ENCODE results near the gene OR10A3. TPM values are rescaled to one million over a fixed set of nuclear protein-coding genes. Genes with fewer than 3 reads are reported as not detected.

The OR10A3 gene
- total RNA-seq, 1 donor from 2014 or later: not detected

- TF ChIP-seq EZH2 (IDR thresholded peaks at IDR 0.05; ENCODE audit: insufficient read depth, low read length): no peak
- TF ChIP-seq, protein P1, sequence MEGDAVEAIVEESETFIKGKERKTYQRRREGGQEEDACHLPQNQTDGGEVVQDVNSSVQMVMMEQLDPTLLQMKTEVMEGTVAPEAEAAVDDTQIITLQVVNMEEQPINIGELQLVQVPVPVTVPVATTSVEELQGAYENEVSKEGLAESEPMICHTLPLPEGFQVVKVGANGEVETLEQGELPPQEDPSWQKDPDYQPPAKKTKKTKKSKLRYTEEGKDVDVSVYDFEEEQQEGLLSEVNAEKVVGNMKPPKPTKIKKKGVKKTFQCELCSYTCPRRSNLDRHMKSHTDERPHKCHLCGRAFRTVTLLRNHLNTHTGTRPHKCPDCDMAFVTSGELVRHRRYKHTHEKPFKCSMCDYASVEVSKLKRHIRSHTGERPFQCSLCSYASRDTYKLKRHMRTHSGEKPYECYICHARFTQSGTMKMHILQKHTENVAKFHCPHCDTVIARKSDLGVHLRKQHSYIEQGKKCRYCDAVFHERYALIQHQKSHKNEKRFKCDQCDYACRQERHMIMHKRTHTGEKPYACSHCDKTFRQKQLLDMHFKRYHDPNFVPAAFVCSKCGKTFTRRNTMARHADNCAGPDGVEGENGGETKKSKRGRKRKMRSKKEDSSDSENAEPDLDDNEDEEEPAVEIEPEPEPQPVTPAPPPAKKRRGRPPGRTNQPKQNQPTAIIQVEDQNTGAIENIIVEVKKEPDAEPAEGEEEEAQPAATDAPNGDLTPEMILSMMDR (IDR thresholded peaks at IDR 0.05; ENCODE audit: insufficient read depth, low read depth, low read length): no peak
- H3K4me1 ChIP-seq (ENCODE audit: insufficient read depth, low read length): peaks cover 16% of the 10 kb centered on the region
- H3K27ac Mint-ChIP-seq (ENCODE audit: unreplicated experiment): peak overlapping the region; percentile 95
- peak; percentile 89 for DNase-seq (ENCODE audit: low read depth)
- no peaks in the 10 kb centered on the region for H3K27me3 ChIP-seq (ENCODE audit: insufficient read depth, low read length)
- H3K4me3 ChIP-seq (ENCODE audit: insufficient read depth, low read depth, low read length): peak overlapping the region; percentile 30
- no peaks in the 10 kb centered on the region for H4K20me1 ChIP-seq (ENCODE audit: insufficient read depth, low read length)
- H3K4me1 Mint-ChIP-seq (ENCODE audit: low read depth, unreplicated experiment): peaks cover 22% of the 10 kb centered on the region
- FAIRE-seq: peak; percentile 84
- H2AFZ ChIP-seq (ENCODE audit: low read depth, low read length): peak overlapping the region; percentile 1
- H3K36me3 ChIP-seq (ENCODE audit: insufficient read depth, low read length): no peaks in the 10 kb centered on the region
- no peaks in the 10 kb centered on the region for H3K9me3 Mint-ChIP-seq (ENCODE audit: unreplicated experiment)
- no peaks in the 10 kb centered on the region for H3K79me2 ChIP-seq (ENCODE audit: insufficient read depth, low read length)
- H3K4me2 ChIP-seq (ENCODE audit: low read length): peak overlapping the region; percentile 72
- no peak overlapping the region for H3K4me3 Mint-ChIP-seq (ENCODE audit: unreplicated experiment)
- H3K9ac ChIP-seq (ENCODE audit: low read length): no peak overlapping the region
- H3K9me3 ChIP-seq (ENCODE audit: insufficient read depth, low read depth, low read length): no peaks in the 10 kb centered on the region
- H3K36me3 Mint-ChIP-seq (ENCODE audit: low read depth, unreplicated experiment): no peaks in the 10 kb centered on the region
- peak overlapping the region; percentile 84 for H3K27ac ChIP-seq (ENCODE audit: low read depth, low read length)
- no peaks in the 10 kb centered on the region for H3K27me3 Mint-ChIP-seq (ENCODE audit: low read depth, unreplicated experiment)
These were observed 35.9 kb upstream of the OR10A3 start for GRCh38 chr11:7977232-7977917.

- no peak overlapping the region for H3K27ac ChIP-seq (ENCODE audit: low read depth, low read length)
These were observed 33.2 kb upstream of the OR10A3 start for GRCh38 chr11:7974668-7975067.

More at GRCh38 chr11:7974668-7975067, 33.2 kb upstream of the OR10A3 start:
- H3K36me3 Mint-ChIP-seq (ENCODE audit: low read depth, unreplicated experiment): no peaks in the 10 kb centered on the region
- Histone ChIP-seq H2AFZ (ENCODE audit: low read depth, low read length) (no peak overlapping the region), H3K9me3 (ENCODE audit: insufficient read depth, low read depth, low read length) (no peaks in the 10 kb centered on the region), H3K27me3 (ENCODE audit: insufficient read depth, low read length) (no peaks in the 10 kb centered on the region), H3K79me2 (ENCODE audit: insufficient read depth, low read length) (no peaks in the 10 kb centered on the region), H3K9ac (ENCODE audit: low read length) (no peak overlapping the region), H3K4me1 (ENCODE audit: insufficient read depth, low read length) (peaks cover 16% of the 10 kb centered on the region), H3K4me3 (ENCODE audit: insufficient read depth, low read depth, low read length) (no peak overlapping the region), H3K36me3 (ENCODE audit: insufficient read depth, low read length) (no peaks in the 10 kb centered on the region), H3K4me2 (ENCODE audit: low read length) (no peak overlapping the region), H4K20me1 (ENCODE audit: insufficient read depth, low read length) (no peaks in the 10 kb centered on the region)
- peaks cover 27% of the 10 kb centered on the region for H3K4me1 Mint-ChIP-seq (ENCODE audit: low read depth, unreplicated experiment)
- no peak overlapping the region for H3K4me3 Mint-ChIP-seq (ENCODE audit: unreplicated experiment)
- H3K9me3 Mint-ChIP-seq (ENCODE audit: unreplicated experiment): no peaks in the 10 kb centered on the region
- no peaks in the 10 kb centered on the region for H3K27me3 Mint-ChIP-seq (ENCODE audit: low read depth, unreplicated experiment)
- peak overlapping the region; percentile 69 for H3K27ac Mint-ChIP-seq (ENCODE audit: unreplicated experiment)
- TF ChIP-seq EZH2 (IDR thresholded peaks at IDR 0.05; ENCODE audit: insufficient read depth, low read length): no peak
- TF ChIP-seq, protein P1 (IDR thresholded peaks at IDR 0.05; ENCODE audit: insufficient read depth, low read depth, low read length): no peak
- DNase-seq (ENCODE audit: low read depth) (peak; percentile 8), FAIRE-seq (no peak)

All from astrocyte (in vitro differentiated cells and primary cell).